Subcutaneous adipose tissue (tissue), 4 donors: ENCODE results near the gene LYZL4. TPM values are rescaled to one million over a fixed set of nuclear protein-coding genes. Genes with fewer than 3 reads are reported as not detected.

Source experiments
- CTCF ChIP-seq: fragments of 450-650 bp; IDR thresholded peaks from one replicate; pipeline ENCODE4 v1.5.1; 2016; ENCODE audit warnings: low read depth, mild to moderate bottlenecking, control low read depth, antibody characterized with exemption, moderate library complexity
- total RNA-seq, 4 donors: library from RNA; depleted of rRNA; stranded (reverse); fragments of >200 nt; gene quantifications; one replicate each; pipeline ENCODE4 v1.1.0, GENCODE V29; 2016

Gene LYZL4
- total RNA-seq, 4 donors from 2014 or later = not detected

GRCh38 chr3:42349765-42350594 lies 60.4 kb downstream of the LYZL4 start:
- no peak for TF ChIP-seq CTCF

DNA sequence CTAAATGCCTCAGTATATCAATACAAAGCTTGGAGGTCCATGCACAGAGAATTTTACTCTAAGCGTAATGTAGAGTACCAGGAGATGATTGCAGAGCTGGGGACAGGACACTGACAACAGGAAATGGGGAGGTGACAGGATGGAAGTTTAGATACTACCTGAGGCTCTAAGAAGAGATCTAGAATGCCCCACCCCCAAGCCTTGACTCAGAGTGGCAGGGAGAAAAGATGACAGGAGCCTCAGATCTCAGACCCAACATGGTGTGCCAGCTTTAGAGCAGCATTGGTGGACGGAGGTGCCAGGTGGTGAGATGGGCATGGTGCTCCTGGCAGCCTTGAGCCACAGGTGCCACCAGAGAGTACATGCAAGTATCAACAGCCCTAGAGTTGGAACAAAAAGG lies 62.5 kb downstream of the LYZL4 start:
- no peak for TF ChIP-seq CTCF

Other genes with a start within 250 kb of the LYZL4 start
- gene CCK, start 144.4 kb downstream of the LYZL4 start, total RNA-seq = not detected
- gene VIPR1, start 92.0 kb upstream of the LYZL4 start, total RNA-seq = 10 to 100 TPM in 2 of 4 donors, 1 to 10 TPM in 2; 3.6 to 94.6 (median 14.3) TPM
- 10 to 100 TPM; 45.6 to 64.3 (median 53.1) TPM for gene SEC22C, start 171.4 kb upstream of the LYZL4 start, total RNA-seq
- gene SS18L2, start 180.2 kb upstream of the LYZL4 start, total RNA-seq = 10 to 100 TPM in 3 of 4 donors, 1 to 10 TPM in 1; 5.7 to 41.7 (median 22.2) TPM
- gene NKTR, start 190.1 kb upstream of the LYZL4 start, total RNA-seq = 100 to 1,000 TPM; 130 to 244 (median 148) TPM
- gene ZBTB47, start 243.1 kb upstream of the LYZL4 start, total RNA-seq = 10 to 100 TPM; 24.1 to 47.3 (median 32.7) TPM